NCI-H748 (cell line): ENCODE results near the gene RASSF8.
"Not testable (repeated sequence)": the region's sequence is repeated elsewhere in the genome, so short reads cannot be mapped to it uniquely, and the experiment has no call there.

Experiments used
- DNase-seq: peaks from one replicate; lab custom pipeline; 2025; ENCODE audit not compliant: unreplicated experiment; lab: John Stamatoyannopoulos, UW

Gene RASSF8

GRCh38 chr12:26055087-26055486, 96.6 kb downstream of the RASSF8 start:
- DNase-seq: no peak

GRCh38 chr12:26056335-26056734, 97.9 kb downstream of the RASSF8 start:
- DNase-seq: peak; percentile 19

- DNase-seq: not testable (repeated sequence)
These were observed 98.8 kb downstream of the RASSF8 start for GRCh38 chr12:26057271-26057670.

- no peak for DNase-seq
These were observed 99.8 kb downstream of the RASSF8 start for GRCh38 chr12:26058308-26058707.

GRCh38 chr12:26058818-26059217, 100.3 kb downstream of the RASSF8 start:
- DNase-seq: no peak

- DNase-seq: no peak
These were observed 103.5 kb downstream of the RASSF8 start for GRCh38 chr12:26062006-26062405.

GRCh38 chr12:26062566-26062965, 104.1 kb downstream of the RASSF8 start:
- no peak for DNase-seq

GRCh38 chr12:26065451-26065850, 107.0 kb downstream of the RASSF8 start:
- no peak for DNase-seq

DNA sequence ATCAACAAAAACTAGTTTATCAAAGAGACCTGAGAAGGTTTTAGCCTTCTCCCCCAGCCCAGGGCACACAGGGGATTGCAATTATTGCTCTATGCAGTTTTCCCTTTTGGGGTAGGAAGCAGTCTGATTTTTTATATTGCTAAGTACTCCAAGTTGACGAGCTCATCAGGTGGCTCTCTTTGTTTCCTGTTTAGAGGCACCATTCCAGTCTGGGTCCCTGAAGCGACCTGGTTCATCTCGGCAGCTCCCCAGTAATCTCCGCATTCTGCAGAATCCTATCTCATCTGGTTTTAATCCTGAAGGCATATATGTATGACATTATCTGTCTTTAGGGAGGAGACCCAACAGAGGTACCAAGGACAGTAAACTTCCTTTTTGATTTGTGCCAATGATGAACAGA, 110.0 kb downstream of the RASSF8 start:
- DNase-seq: no peak

GRCh38 chr12:26069796-26070195, 111.3 kb downstream of the RASSF8 start:
- no peak for DNase-seq

GRCh38 chr12:26077915-26078702, 119.6 kb downstream of the RASSF8 start:
- no peak for DNase-seq

GRCh38 chr12:26080911-26081310, 122.4 kb downstream of the RASSF8 start:
- no peak for DNase-seq

- DNase-seq: no peak
These were observed 128.5 kb downstream of the RASSF8 start for GRCh38 chr12:26086936-26087335.

- DNase-seq: no peak
These were observed 130.5 kb downstream of the RASSF8 start for GRCh38 chr12:26088998-26089397.

DNA sequence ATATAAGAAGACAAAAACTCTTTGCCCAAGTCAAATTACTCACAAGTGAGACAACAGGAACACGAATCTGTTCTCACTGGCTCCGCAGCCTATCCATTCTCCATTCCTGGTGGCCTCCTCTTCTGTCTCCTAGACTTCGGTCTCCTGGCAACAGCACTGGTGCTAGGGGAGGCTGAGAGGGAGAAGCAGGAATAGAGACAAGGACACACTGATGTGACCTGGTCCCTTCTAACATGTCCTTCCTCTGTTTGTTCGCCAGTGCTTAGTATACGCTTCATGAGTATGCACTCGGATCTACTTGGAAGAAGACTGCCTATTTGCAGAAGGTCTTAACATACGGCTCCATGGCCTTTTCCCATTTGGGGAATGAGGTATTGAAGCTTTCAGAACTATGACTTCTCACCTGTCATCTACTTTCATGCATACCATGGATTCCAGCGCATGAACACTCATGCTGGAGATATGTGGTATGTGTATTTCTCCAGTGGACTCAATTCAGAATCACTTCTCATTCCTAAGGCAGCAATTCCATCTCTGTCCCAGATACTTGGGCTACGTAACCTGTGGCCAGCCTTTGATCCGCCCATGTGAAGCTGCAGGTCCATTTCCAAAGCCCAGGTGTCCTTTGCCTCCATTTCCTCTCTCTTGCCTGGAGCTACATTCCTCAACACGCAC, 132.5 kb downstream of the RASSF8 start:
- peak; percentile 70 for DNase-seq

- no peak for DNase-seq
These were observed 133.3 kb downstream of the RASSF8 start for GRCh38 chr12:26091822-26092221.

GRCh38 chr12:26092346-26093105, 134.0 kb downstream of the RASSF8 start:
- no peak for DNase-seq

- no peak for DNase-seq
These were observed 136.7 kb downstream of the RASSF8 start for GRCh38 chr12:26095186-26095585.

DNA sequence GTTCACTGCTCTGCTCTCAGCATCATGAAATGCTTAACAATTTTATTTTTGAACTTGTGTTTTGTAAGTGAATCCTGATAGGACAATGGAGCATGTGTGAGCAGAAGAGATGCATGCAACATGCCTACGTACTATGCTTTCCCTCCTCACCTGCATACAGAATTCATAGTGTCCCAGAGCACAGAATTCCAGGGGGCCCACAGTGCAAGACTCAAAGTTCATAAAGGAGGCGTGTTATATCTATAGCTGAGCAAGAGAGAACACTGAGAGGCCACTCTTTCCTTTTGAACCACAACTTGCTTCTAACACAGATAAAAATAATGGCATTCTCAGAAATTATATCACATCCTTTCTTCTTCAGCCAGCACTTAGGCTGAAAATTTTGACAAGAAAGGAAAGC, 137.6 kb downstream of the RASSF8 start:
- no peak for DNase-seq

- peak; percentile 56 for DNase-seq
These were observed 138.8 kb downstream of the RASSF8 start for GRCh38 chr12:26097046-26097878.
